Measurements from ENCODE around the gene ZNF500. TPM values are rescaled to one million over a fixed set of nuclear protein-coding genes. Genes with fewer than 3 reads are reported as not detected.

The ZNF500 gene
- polyA plus RNA-seq, 1 of the 3 experiments (the other 2 are of a cell fraction), result 6.3 TPM

DNA sequence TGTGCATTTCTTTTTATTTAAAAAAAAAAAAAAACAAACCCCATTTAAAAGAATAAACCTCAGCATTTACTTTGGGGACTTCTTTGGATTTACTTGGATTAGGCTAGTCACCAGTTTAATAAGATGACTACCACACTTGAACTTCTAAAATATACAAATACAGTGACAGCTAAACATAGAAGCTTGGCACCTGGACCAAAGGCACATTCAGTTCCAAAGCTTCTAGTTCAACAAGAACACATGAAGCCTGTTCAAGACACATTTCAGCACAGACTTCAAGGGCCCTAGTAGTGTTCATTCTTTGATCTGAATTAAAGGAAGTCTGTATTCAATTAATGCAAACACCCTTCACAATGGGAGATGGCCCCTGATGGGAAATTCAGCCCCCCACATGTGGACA lies 47.1 kb upstream of the ZNF500 start (continued):
- TF ChIP-seq, protein P1, sequence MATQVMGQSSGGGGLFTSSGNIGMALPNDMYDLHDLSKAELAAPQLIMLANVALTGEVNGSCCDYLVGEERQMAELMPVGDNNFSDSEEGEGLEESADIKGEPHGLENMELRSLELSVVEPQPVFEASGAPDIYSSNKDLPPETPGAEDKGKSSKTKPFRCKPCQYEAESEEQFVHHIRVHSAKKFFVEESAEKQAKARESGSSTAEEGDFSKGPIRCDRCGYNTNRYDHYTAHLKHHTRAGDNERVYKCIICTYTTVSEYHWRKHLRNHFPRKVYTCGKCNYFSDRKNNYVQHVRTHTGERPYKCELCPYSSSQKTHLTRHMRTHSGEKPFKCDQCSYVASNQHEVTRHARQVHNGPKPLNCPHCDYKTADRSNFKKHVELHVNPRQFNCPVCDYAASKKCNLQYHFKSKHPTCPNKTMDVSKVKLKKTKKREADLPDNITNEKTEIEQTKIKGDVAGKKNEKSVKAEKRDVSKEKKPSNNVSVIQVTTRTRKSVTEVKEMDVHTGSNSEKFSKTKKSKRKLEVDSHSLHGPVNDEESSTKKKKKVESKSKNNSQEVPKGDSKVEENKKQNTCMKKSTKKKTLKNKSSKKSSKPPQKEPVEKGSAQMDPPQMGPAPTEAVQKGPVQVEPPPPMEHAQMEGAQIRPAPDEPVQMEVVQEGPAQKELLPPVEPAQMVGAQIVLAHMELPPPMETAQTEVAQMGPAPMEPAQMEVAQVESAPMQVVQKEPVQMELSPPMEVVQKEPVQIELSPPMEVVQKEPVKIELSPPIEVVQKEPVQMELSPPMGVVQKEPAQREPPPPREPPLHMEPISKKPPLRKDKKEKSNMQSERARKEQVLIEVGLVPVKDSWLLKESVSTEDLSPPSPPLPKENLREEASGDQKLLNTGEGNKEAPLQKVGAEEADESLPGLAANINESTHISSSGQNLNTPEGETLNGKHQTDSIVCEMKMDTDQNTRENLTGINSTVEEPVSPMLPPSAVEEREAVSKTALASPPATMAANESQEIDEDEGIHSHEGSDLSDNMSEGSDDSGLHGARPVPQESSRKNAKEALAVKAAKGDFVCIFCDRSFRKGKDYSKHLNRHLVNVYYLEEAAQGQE (IDR thresholded peaks at IDR 0.05; ENCODE audit: low read depth, low read length), result no peak
- TF ChIP-seq, protein P2, sequence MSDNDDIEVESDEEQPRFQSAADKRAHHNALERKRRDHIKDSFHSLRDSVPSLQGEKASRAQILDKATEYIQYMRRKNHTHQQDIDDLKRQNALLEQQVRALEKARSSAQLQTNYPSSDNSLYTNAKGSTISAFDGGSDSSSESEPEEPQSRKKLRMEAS (IDR thresholded peaks at IDR 0.05; ENCODE audit: low read depth), result no peak
- TF ChIP-seq NRF1 (IDR thresholded peaks at IDR 0.05; ENCODE audit: low read depth, low read length), result no peak
- TF ChIP-seq TAF1 (IDR thresholded peaks at IDR 0.05; ENCODE audit: borderline replicate concordance, low read depth, low read length), result no peak
- no peak for TF ChIP-seq RAD21 (IDR thresholded peaks at IDR 0.05; ENCODE audit: low read length)

DNA sequence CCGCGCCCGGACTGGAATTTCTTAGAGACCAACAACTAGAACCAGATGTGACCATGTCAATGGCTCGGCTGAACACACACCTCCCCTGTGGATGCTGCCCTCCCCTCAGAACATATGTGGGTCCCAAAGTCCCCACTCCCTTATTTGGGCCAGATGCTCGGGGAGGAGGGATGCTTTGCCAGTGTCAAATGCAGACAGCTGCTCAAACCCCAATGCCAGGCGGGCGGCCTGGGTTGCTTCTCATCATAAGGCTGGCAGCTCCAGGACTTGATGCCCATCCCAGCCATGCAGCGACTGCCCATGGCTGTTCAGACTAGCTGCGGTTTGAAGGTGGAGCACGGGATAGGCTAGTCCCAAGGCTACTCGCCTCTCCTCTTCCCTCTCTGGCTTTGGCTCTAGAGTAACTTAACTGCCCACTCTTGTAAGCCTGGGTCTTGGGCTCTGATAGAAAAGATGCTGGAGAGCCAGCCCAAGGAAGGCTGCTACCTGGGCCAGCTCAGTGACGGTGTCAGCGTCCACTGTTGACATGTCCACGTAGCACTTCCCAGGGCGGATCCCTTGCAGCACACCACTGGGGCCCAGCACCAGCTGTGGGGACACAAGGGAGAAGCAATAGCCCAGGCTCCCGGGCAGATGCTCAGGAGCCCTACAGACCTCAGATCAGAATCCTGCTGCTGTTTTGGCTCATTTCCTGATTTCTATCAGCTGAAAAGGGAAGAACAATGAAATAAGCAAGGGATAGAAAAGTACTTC lies 46.5 kb upstream of the ZNF500 start:
- no peaks in the 10 kb centered on the region for H3K27me3 ChIP-seq (ENCODE audit: insufficient read depth)
- H3K9ac ChIP-seq, result no peak overlapping the region
- peaks cover 27 to 42% of the 10 kb centered on the region in 2 experiments for H3K36me3 ChIP-seq (replicated peaks in 1 of 2; ENCODE audit: control insufficient read depth in 1 of 2, insufficient read depth in 2 of 2, low read length in 1 of 2)
- 95% methylated on average over 12 of the region's 16 CpGs for WGBS (ENCODE audit: low lambda C conversion rate)
- no peaks in the 10 kb centered on the region for H4K20me1 ChIP-seq (ENCODE audit: insufficient read depth)
- no peaks in the 10 kb centered on the region for H3K9me2 ChIP-seq
- no peak for DNase-seq
- H3K4me1 ChIP-seq (ENCODE audit: control insufficient read depth in 1 of 2, insufficient read depth in 2 of 2, low read depth in 1 of 2, low read length in 1 of 2), result no peaks in the 10 kb centered on the region
- H3K4me3 ChIP-seq (ENCODE audit: low read depth in 2 of 2, low read length in 1 of 2), result no peak overlapping the region
- no peaks in the 10 kb centered on the region for H3K79me2 ChIP-seq (ENCODE audit: insufficient read depth)
- H3F3A ChIP-seq (replicated peaks; ENCODE audit: insufficient read depth), result peaks cover 9% of the 10 kb centered on the region
- no peak overlapping the region for H3K4me2 ChIP-seq
- no peaks in the 10 kb centered on the region for H3K9me3 ChIP-seq
- no peak overlapping the region for H3K27ac ChIP-seq (ENCODE audit: low read depth in 2 of 2, low read length in 1 of 2)
- TF ChIP-seq ELF1 (IDR thresholded peaks at IDR 0.05) (no peak), FOXM1 (IDR thresholded peaks at IDR 0.05; ENCODE audit: low read depth) (no peak), EP300 (IDR thresholded peaks at IDR 0.05; ENCODE audit: borderline replicate concordance in 1 of 2, low read depth in 1 of 2, low read length in 1 of 2) (no peak), RCOR1 (IDR thresholded peaks at IDR 0.05; ENCODE audit: low read length) (no peak), SIN3A (IDR thresholded peaks at IDR 0.05; ENCODE audit: borderline replicate concordance, low read depth, low read length) (no peak), NRF1 (IDR thresholded peaks at IDR 0.05; ENCODE audit: low read depth, low read length) (no peak), FOSL2 (IDR thresholded peaks at IDR 0.05; ENCODE audit: borderline replicate concordance, low read depth) (no peak)
- TF ChIP-seq, protein P3, sequence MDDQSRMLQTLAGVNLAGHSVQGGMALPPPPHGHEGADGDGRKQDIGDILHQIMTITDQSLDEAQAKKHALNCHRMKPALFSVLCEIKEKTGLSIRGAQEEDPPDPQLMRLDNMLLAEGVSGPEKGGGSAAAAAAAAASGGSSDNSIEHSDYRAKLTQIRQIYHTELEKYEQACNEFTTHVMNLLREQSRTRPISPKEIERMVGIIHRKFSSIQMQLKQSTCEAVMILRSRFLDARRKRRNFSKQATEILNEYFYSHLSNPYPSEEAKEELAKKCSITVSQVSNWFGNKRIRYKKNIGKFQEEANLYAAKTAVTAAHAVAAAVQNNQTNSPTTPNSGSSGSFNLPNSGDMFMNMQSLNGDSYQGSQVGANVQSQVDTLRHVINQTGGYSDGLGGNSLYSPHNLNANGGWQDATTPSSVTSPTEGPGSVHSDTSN (IDR thresholded peaks at IDR 0.05), result no peak
- TF ChIP-seq, protein P4, sequence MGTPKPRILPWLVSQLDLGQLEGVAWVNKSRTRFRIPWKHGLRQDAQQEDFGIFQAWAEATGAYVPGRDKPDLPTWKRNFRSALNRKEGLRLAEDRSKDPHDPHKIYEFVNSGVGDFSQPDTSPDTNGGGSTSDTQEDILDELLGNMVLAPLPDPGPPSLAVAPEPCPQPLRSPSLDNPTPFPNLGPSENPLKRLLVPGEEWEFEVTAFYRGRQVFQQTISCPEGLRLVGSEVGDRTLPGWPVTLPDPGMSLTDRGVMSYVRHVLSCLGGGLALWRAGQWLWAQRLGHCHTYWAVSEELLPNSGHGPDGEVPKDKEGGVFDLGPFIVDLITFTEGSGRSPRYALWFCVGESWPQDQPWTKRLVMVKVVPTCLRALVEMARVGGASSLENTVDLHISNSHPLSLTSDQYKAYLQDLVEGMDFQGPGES (IDR thresholded peaks at IDR 0.05; ENCODE audit: low read depth, low read length), result no peak
- no peak overlapping the region for H2AFZ ChIP-seq (ENCODE audit: low read depth)
- ChIA-PET POLR2A (interaction anchor here (0.6 to 1.1 kb wide), 2 partner anchors 28 to 79 kb away, joined by 3 read pairs; partner anchors contain the start of genes ANKS3 and DNAAF8), CTCF (interaction anchor here (0.7 kb wide), 1 partner anchor 74 kb away, joined by 3 read pairs; no protein-coding TSS in a partner anchor)

All from SK-N-SH (cell line).